ENCODE measurements around the gene AP4S1.

The AP4S1 gene

GRCh38 chr14:31126680-31127079, 101.2 kb downstream of the AP4S1 start:
- FAIRE-seq: no peak
- no peak for DNase-seq (ENCODE audit: insufficient read length, low spot score)

- FAIRE-seq: peak; percentile 83
- no peak for DNase-seq (ENCODE audit: insufficient read length, low spot score)
Measured at GRCh38 chr14:31127690-31128089, 102.2 kb downstream of the AP4S1 start.

DNA sequence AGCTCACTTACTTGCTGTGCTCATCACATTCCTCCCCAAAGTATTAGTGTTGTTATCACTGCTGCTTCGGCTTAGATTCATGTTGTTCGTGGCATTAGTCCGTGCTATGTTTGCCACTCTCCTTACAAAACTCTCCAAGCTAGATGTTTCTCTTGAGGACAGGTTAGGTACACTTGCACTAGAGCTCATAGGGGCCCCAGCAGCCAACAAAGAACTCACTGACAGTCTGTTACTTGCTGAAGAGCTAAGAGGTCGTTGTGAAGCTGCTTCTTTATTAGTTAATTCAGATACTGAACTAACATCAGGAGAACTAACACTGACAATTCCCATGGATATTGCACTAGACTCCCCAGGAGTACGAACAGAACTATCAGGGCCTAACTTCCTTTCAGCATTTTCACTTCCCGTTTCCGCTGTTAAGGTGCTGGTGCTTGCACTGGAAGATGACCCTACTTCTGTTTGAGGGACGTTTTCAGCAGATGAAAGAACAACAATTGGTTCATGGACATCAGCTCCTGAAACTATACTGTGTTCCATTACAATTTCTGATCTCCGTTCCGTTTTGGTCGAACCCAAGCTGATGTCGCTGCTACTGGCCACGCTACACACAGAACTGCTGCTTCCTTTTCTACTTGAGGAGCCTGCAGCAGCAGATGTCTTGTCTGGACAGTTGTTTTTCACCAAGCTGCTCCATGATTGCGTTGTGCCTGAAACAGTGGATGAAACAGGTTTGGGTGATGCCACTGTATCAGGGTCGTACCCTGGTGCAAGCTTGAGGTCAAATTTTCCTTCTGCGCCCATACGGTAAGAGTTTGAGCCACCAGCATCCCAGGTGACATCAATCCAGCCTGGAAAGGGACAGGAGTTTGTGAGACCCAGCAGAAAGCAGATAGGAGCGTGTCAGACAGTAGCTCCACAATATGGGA, 103.4 kb downstream of the AP4S1 start:
- FAIRE-seq (peak; percentile 89), DNase-seq (ENCODE audit: insufficient read length, low spot score) (no peak)

- DNase-seq (ENCODE audit: insufficient read length, low spot score) (no peak), FAIRE-seq (no peak)
Measured at GRCh38 chr14:31133133-31133532, 107.7 kb downstream of the AP4S1 start.

DNA sequence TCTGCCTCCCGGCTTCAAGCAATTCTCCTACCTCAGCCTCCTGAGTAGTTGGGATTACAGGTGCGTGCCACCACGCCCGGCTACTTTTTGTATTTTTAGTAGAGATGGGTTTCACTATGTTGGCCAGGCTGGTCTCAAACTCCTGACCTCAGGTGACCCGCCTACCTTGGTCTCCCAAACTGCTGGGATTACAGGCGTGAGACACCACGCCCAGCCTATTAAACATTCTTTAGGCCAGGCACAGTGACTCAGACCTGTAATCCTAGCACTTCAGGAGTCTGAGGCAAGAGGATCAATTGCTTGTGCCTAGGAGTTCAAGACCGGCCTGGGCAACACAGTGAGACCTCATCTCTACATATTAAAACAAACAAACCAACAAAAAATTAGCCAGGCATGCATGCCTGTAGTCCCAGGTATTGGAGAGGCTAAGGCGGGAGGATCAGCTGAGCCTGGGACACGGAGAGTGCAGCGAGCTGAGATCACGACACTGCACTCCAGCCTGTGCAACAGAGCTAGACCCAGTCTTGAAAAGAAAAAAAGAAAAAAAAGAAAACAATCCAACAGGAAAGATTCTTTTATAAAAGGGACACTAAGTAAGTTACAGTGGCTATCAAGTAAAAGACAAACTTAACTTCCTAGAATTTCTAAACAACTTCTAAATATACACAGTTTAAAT, 111.9 kb downstream of the AP4S1 start:
- FAIRE-seq: peak; percentile 44
- DNase-seq (ENCODE audit: insufficient read length, low spot score): no peak

- FAIRE-seq (no peak), DNase-seq (ENCODE audit: insufficient read length, low spot score) (no peak)
Measured at GRCh38 chr14:31138301-31138700, 112.9 kb downstream of the AP4S1 start.

GRCh38 chr14:31139301-31139847, 113.9 kb downstream of the AP4S1 start:
- DNase-seq (ENCODE audit: insufficient read length, low spot score): no peak
- peak; percentile 16 for FAIRE-seq

GRCh38 chr14:31142455-31143087, 117.1 kb downstream of the AP4S1 start:
- DNase-seq (ENCODE audit: insufficient read length, low spot score) (no peak), FAIRE-seq (peak; percentile 83)

Measured in HTR-8/SVneo (cell line).